SK-N-DZ (cell line): ENCODE results near the gene OOSP4B.
"Not testable (repeated sequence)": the region's sequence is repeated elsewhere in the genome, so short reads cannot be mapped to it uniquely, and the experiment has no call there.

Experiments used
- DNase-seq: peaks from one replicate; pipeline ENCODE4 v3.0.0-alpha.2; 2015; ENCODE audit warnings: low spot score

Gene OOSP4B

DNA sequence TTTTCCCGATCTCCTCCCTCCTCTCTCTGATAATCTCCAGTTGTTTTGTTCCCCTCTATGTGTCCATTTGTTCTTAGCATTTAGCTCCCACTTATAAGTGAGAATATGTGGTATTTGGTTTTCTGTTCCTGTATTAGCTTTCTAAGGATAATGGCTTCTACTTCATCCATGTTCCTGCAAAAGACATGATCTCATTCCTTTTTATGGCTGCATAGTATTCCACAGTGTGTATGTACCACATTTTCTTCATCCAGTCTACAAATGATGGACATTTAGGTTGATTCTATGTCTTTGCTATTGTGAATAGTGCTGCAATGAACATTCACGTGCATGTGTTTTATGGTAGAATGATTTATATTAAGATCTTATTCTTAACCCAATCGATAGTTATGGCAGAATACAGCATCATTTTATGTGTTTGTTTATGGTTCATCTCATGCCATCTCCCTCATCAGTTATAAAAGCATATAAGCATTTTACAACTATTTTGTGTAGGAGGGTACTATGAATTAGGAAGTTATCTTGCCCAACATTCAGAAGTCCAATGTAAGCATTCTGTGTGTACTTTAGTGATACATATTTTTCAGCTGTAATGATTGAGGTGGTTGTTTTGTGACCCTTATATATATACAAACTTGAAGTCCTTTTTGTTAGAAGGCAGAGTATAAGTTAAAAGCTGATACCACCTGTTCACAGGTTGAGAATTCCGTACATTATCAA lies 42.7 kb downstream of the OOSP4B start:
- no peak for DNase-seq

GRCh38 chr11:60064111-60064510 lies 47.1 kb downstream of the OOSP4B start:
- DNase-seq: no peak

DNA sequence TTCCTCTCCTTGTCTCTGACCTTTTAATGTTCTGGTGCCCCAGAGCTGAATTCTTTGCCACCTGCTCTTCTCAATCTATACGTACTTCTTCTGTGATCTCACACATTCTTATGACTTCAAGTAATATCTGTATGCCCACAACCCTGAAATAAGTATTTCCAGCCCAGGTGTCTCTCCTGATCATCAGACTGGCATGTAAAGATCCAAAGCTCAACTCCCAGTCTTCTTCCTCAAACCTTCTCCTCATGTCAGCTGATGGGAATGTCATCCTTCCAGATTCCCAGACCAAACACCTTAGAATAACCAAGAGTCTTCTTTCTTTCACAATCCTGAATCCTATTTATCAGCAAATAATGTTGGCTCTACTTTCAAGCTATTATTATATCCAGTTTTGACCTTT lies 48.8 kb downstream of the OOSP4B start:
- DNase-seq: no peak

- no peak for DNase-seq
Measured at GRCh38 chr11:60069450-60069849, 52.5 kb downstream of the OOSP4B start.

- not testable (repeated sequence) for DNase-seq
Measured at GRCh38 chr11:60071644-60072043, 54.7 kb downstream of the OOSP4B start.

- no peak for DNase-seq
Measured at GRCh38 chr11:60077216-60077817, 60.3 kb downstream of the OOSP4B start.

GRCh38 chr11:60077981-60078380 lies 61.0 kb downstream of the OOSP4B start:
- no peak for DNase-seq

GRCh38 chr11:60078745-60079144 lies 61.8 kb downstream of the OOSP4B start:
- DNase-seq: no peak

- no peak for DNase-seq
Measured at GRCh38 chr11:60080535-60080934, 63.6 kb downstream of the OOSP4B start.
